GM12874 (cell line): ENCODE results near the gene MAGI2.

Experiments
- TF ChIP-seq, protein P1 (sequence below): IDR thresholded peaks from 2 replicates; pipeline ENCODE4 v1.5.1; 2011; ENCODE audit warnings: low read depth, mild to moderate bottlenecking, control low read depth, low read length, moderate library complexity; ENCODE audit not compliant: insufficient read depth

MAGI2 gene

DNA sequence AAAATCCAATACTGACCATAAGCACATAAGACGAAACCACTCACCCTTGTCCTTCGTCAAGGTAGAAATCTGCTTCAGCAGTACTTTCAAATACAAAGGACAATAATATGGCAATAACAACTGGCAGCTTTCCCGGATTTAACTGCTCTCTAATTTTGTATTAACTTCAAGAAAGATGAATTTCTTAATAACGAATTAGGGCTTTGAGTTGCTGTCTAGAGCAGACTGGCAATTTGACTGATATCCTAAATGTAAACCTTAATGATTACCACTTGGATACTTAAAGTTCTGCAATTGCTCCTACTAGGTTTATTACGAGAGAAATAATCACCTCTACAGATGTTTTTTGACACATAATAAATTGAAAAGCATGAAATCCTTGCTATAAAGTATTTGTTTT is 418.7 kb downstream of the MAGI2 start:
- TF ChIP-seq, protein P1, sequence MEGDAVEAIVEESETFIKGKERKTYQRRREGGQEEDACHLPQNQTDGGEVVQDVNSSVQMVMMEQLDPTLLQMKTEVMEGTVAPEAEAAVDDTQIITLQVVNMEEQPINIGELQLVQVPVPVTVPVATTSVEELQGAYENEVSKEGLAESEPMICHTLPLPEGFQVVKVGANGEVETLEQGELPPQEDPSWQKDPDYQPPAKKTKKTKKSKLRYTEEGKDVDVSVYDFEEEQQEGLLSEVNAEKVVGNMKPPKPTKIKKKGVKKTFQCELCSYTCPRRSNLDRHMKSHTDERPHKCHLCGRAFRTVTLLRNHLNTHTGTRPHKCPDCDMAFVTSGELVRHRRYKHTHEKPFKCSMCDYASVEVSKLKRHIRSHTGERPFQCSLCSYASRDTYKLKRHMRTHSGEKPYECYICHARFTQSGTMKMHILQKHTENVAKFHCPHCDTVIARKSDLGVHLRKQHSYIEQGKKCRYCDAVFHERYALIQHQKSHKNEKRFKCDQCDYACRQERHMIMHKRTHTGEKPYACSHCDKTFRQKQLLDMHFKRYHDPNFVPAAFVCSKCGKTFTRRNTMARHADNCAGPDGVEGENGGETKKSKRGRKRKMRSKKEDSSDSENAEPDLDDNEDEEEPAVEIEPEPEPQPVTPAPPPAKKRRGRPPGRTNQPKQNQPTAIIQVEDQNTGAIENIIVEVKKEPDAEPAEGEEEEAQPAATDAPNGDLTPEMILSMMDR, result no peak

DNA sequence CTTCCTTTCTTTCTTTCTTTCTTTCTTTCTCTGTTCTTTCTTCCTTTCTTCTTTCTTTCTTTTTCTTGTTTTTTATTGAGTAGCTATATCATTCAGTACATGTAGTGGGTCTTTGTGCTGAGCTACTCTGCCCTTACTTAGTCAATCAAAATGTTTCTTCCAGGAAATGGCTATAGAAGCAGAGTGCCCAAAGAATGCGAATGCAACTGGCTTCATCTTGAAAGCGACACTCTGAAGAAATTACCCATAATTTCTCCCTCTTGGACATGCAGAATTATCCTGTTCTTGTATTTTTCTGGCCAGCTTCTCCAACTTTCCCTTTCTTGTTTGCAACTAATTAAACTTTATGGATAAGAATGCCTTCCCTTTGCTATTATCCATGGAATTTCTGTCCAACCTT is 441.5 kb downstream of the MAGI2 start:
- TF ChIP-seq, protein P1, result no peak

DNA sequence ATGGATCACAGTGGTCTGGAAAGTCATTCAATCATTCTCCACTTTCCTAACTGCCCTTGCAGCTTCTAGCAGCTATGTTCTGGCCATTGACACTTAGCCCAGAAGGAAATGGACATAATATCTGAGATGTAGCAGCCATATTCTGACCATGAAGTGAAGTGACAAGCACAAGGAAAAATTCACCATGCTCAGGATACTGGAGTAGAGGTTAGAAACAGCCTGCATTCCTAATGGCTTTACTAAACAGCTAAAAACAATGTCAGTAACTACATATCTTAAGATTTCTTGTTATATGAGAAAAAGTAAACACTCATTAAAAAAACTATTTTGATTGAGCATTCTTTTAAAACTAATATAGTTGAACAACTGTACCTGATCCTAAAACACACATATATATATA is 443.8 kb downstream of the MAGI2 start:
- TF ChIP-seq, protein P1, result no peak

DNA sequence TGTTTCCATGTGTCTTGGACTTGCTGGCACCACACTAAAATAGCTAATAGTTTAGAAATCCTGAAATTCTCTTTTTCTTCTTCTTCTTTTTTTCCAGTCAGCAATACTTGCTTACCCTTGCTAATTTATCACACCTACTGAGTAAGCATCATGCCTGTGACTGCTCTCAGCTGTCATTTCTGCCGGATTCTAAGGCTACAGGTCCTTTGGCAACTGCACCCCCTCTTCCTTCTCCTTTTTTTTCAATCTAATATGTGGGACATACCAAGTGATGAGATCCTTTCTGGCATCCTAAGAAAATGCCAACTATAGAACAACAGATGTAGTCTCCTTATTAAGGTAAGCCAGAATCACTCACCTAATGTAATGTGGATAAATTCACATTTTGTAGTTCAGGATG is 444.7 kb downstream of the MAGI2 start:
- TF ChIP-seq, protein P1, result no peak

DNA sequence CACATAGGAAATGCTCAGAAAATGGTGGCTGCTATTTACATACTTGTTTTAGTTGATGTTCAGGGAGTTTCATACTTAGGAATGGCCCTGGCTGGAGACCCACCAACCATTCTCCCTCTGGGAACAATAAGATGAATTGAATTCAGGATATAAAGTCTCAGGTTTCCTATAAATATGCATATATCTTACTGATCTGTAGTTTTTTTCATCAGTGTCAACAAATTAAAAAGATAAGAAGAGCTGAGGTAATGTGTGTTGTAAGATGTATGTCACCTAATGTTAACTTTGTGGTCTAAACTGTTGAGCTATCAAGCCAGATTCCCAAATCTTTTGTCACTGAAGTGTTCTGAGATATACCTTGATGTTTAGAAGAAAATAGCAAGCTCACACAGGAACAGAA is 457.5 kb downstream of the MAGI2 start:
- TF ChIP-seq, protein P1, result no peak

DNA sequence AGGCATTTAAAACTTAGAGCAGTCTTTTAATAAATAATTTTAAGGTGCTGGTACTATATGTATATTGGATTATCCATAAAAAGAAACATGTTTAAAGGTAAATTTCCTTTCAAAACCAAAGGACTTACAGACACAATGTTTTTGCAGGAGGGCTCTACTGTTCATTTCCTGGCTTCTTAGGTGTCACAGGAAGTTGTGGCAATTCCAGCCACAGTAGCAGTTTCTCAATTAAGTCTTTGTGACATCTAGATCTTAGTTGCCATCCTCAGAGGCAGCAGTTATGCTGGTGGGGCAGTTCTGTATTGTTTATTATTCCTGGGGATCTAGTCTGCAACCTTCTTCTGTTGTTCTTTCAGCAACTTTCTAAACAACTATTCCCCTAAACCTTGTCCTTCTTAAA is 460.1 kb downstream of the MAGI2 start:
- TF ChIP-seq, protein P1, result no peak

DNA sequence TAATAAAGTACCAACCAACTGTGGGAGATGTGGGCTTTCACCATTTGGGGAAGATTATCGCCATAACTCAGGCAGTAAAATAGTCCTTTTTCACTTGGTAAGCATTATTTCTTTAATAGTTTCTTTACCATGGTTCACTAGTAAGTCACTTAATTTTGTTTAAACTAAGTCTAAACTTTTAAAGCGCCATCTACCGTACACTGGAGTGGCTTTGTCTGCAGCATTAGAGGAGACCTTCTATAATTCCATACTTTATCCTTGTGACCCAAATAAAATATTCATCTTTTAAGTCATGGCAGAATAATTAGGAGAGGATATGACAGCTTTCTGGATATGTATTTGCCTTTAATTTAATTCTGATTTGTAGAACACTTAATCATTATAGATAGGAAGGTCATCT is 468.0 kb downstream of the MAGI2 start:
- TF ChIP-seq, protein P1, result no peak

DNA sequence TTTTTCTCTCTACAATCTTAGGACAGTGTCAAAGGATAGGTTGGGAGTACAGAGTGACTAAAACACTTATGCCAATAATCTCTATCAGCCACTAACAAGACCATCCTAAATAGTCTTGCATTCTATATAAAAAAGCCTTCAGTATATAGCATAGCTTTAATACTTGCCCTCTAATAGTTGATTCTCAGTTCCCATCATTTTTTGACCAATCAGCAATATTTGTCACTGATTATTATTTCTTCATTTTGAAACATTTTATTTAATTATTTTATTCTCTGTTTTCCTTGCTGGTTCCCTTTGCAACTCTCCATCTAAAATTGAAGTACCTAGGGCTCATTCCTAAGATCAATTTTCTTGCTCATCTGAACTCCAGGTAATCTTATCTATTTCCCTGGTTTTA is 470.0 kb downstream of the MAGI2 start:
- TF ChIP-seq, protein P1, result no peak
